Measurements from ENCODE around the gene REXO4. TPM values are rescaled to one million over a fixed set of nuclear protein-coding genes. Genes with fewer than 3 reads are reported as not detected.
"Not testable (repeated sequence)": the region's sequence is repeated elsewhere in the genome, so short reads cannot be mapped to it uniquely, and the experiment has no call there.

Gene REXO4
- total and polyA plus RNA-seq, 2 donors (not counting 3 experiments of a cell fraction or from before 2014, with no cell fraction given) = 19.5 to 29.5 TPM

- BruUV-seq (replicated peaks); H3K4me3 ChIP-seq (replicated peaks in 1 of 3; ENCODE audit: insufficient read depth in 1 of 3, low read depth in 1 of 3, low read length in 3 of 3); H3K4me2 ChIP-seq (ENCODE audit: insufficient read depth, low read length); CTCF ChIA-PET; intact Hi-C loops (cut with micrococcal nuclease); H3K79me2 ChIP-seq (ENCODE audit: control insufficient read depth, insufficient read depth, low read length); H3K27ac ChIP-seq (ENCODE audit: insufficient read depth, low read depth, low read length); dilution Hi-C loops (cut with MboI; ENCODE audit: extremely low pct_ligation_motif_present, low sequenced_read_pairs); POLR2A ChIA-PET; H3K4me1 ChIP-seq (ENCODE audit: control insufficient read depth, extremely low read depth, insufficient read depth, low read length); H3K9ac ChIP-seq (replicated peaks; ENCODE audit: extremely low read depth, insufficient read depth, low read length); H2AFZ ChIP-seq (ENCODE audit: low read depth, low read length); DNase-seq (ENCODE audit: low read depth, low spot score); H3K9me3 ChIP-seq (replicated peaks; ENCODE audit: control insufficient read depth, insufficient read depth, low read length); H4K20me1 ChIP-seq (replicated peaks; ENCODE audit: control insufficient read depth, extremely low read depth, insufficient read depth, low read length); H3K9me1 ChIP-seq (replicated peaks; ENCODE audit: control insufficient read depth, extremely low read depth, insufficient read depth, low read length); H3K36me3 ChIP-seq (ENCODE audit: control insufficient read depth in 2 of 2, extremely low read depth in 1 of 2, insufficient read depth in 2 of 2, low read length in 2 of 2); FAIRE-seq; H3K27me3 ChIP-seq (ENCODE audit: control insufficient read depth in 2 of 2, insufficient read depth in 2 of 2, low read length in 2 of 2): not testable (repeated sequence)
Observed at GRCh38 chr9:133392308-133392707, 25.5 kb downstream of the REXO4 start.

GRCh38 chr9:133391449-133391848 lies 26.4 kb downstream of the REXO4 start:
- H4K20me1 ChIP-seq (replicated peaks; ENCODE audit: control insufficient read depth, extremely low read depth, insufficient read depth, low read length); H2AFZ ChIP-seq (ENCODE audit: low read depth, low read length); intact Hi-C loops (cut with micrococcal nuclease); DNase-seq (ENCODE audit: low read depth, low spot score); H3K9ac ChIP-seq (replicated peaks; ENCODE audit: extremely low read depth, insufficient read depth, low read length); H3K9me1 ChIP-seq (replicated peaks; ENCODE audit: control insufficient read depth, extremely low read depth, insufficient read depth, low read length); H3K4me2 ChIP-seq (ENCODE audit: insufficient read depth, low read length); H3K27ac ChIP-seq (ENCODE audit: insufficient read depth, low read depth, low read length); H3K4me3 ChIP-seq (replicated peaks in 1 of 3; ENCODE audit: insufficient read depth in 1 of 3, low read depth in 1 of 3, low read length in 3 of 3); dilution Hi-C loops (cut with MboI; ENCODE audit: extremely low pct_ligation_motif_present, low sequenced_read_pairs); H3K4me1 ChIP-seq (ENCODE audit: control insufficient read depth, extremely low read depth, insufficient read depth, low read length); H3K79me2 ChIP-seq (ENCODE audit: control insufficient read depth, insufficient read depth, low read length); H3K9me3 ChIP-seq (replicated peaks; ENCODE audit: control insufficient read depth, insufficient read depth, low read length); FAIRE-seq; CTCF ChIA-PET; H3K36me3 ChIP-seq (ENCODE audit: control insufficient read depth in 2 of 2, extremely low read depth in 1 of 2, insufficient read depth in 2 of 2, low read length in 2 of 2); H3K27me3 ChIP-seq (ENCODE audit: control insufficient read depth in 2 of 2, insufficient read depth in 2 of 2, low read length in 2 of 2); POLR2A ChIA-PET; BruUV-seq (replicated peaks): not testable (repeated sequence)

- Histone ChIP-seq H3K79me2 (ENCODE audit: control insufficient read depth, insufficient read depth, low read length) (no peaks in the 10 kb centered on the region), H3K9me1 (replicated peaks; ENCODE audit: control insufficient read depth, extremely low read depth, insufficient read depth, low read length) (no peaks in the 10 kb centered on the region), H4K20me1 (replicated peaks; ENCODE audit: control insufficient read depth, extremely low read depth, insufficient read depth, low read length) (no peaks in the 10 kb centered on the region), H3K36me3 (ENCODE audit: control insufficient read depth in 2 of 2, extremely low read depth in 1 of 2, insufficient read depth in 2 of 2, low read length in 2 of 2) (no peaks in the 10 kb centered on the region), H2AFZ (ENCODE audit: low read depth, low read length) (no peak overlapping the region), H3K9ac (replicated peaks; ENCODE audit: extremely low read depth, insufficient read depth, low read length) (no peak overlapping the region), H3K27me3 (ENCODE audit: control insufficient read depth in 2 of 2, insufficient read depth in 2 of 2, low read length in 2 of 2) (no peaks in the 10 kb centered on the region), H3K4me2 (ENCODE audit: insufficient read depth, low read length) (no peak overlapping the region), H3K4me1 (ENCODE audit: control insufficient read depth, extremely low read depth, insufficient read depth, low read length) (no peaks in the 10 kb centered on the region), H3K4me3 (replicated peaks in 1 of 3; ENCODE audit: insufficient read depth in 1 of 3, low read depth in 1 of 3, low read length in 3 of 3) (no peak overlapping the region), H3K9me3 (replicated peaks; ENCODE audit: control insufficient read depth, insufficient read depth, low read length) (no peaks in the 10 kb centered on the region), H3K27ac (ENCODE audit: insufficient read depth, low read depth, low read length) (no peak overlapping the region)
- intact Hi-C loops (cut with micrococcal nuclease) (no loop called here), dilution Hi-C loops (cut with MboI; ENCODE audit: extremely low pct_ligation_motif_present, low sequenced_read_pairs) (no loop called here)
- CTCF ChIA-PET = no interaction called here
- no peak for TF ChIP-seq JUN (IDR thresholded peaks at IDR 0.05; ENCODE audit: borderline replicate concordance, insufficient read depth, insufficient read length, low read depth)
- TF ChIP-seq POLR2AphosphoS5 (IDR thresholded peaks at IDR 0.05; ENCODE audit: insufficient read depth, low read depth, low read length) = no peak
- no peak for TF ChIP-seq GATA2 (IDR thresholded peaks at IDR 0.05; ENCODE audit: insufficient read depth, insufficient read length, low read depth, low read length)
- TF ChIP-seq MYC (IDR thresholded peaks at IDR 0.05; ENCODE audit: low read depth, low read length) = no peak
- no peak for TF ChIP-seq POLR2A (IDR thresholded peaks at IDR 0.05; ENCODE audit: low read depth, low read length)
- no peak for TF ChIP-seq FOS (IDR thresholded peaks at IDR 0.05; ENCODE audit: borderline replicate concordance, insufficient read depth, low read length)
- TF ChIP-seq MAX (IDR thresholded peaks at IDR 0.05; ENCODE audit: insufficient read depth, insufficient read length) = no peak
- TF ChIP-seq EZH2 (IDR thresholded peaks at IDR 0.05; ENCODE audit: borderline replicate concordance, low read depth, low read length, severe bottlenecking) = no peak
- no peak for TF ChIP-seq CTCF (IDR thresholded peaks at IDR 0.05; ENCODE audit: extremely low read depth in 1 of 2, insufficient read depth in 1 of 2, low read depth in 1 of 2, low read length in 2 of 2)
- POLR2A ChIA-PET = interaction anchor here (0.6 kb wide), 1 partner anchor 228 kb away, joined by 4 read pairs; no protein-coding TSS in a partner anchor
- FAIRE-seq (no peak), DNase-seq (ENCODE audit: low read depth, low spot score) (no peak)
- no TSS peak for BruUV-seq (replicated peaks)
Observed at GRCh38 chr9:133390713-133391112, 27.1 kb downstream of the REXO4 start.

All from endothelial cell of umbilical vein (primary cell).